HepG2 (cell line): ENCODE measurements around the gene TBC1D22A. TPM values are rescaled to one million over a fixed set of nuclear protein-coding genes. Genes with fewer than 3 reads are reported as not detected.

Experiments used
- ATAC-seq: fragments of 200-7000 bp; cut with Tn5 transposase; 3 replicates; pipeline ENCODE4 v1.9.1; 2020; ENCODE audit warnings: mild to moderate bottlenecking, moderate library complexity
- BruUV-seq: library from RNA; stranded (reverse); fragments of 400-500 nt; replicated peaks from 2 replicates; lab custom pipeline; 2021; lab: Mats Ljungman, UMichigan
- CTCF ChIA-PET: fragments of 300-600 bp; formaldehyde crosslinking; extraction: SDS; loops from one replicate; lab custom pipeline; 2021; ENCODE audit warnings: low total read pairs, inconsistent platforms, low intra/inter-chr PET ratio; lab: Yijun Ruan, JAX
- POLR2A ChIA-PET: fragments of 350-600 bp; sonication (Branson Sonifier 250); formaldehyde crosslinking; loops from one replicate; lab custom pipeline; 2020; ENCODE audit warnings: antibody characterized with exemption, inconsistent platforms; lab: Yijun Ruan, JAX
- DNase-seq: peaks from one replicate; pipeline ENCODE4 v3.0.0-alpha.2; 2015; ENCODE audit warnings: low spot score
- FAIRE-seq: peaks from 3 replicates; lab custom pipeline; 2011; peaks lifted over from hg19 to GRCh38; lab: Jason Lieb, UNC
- H2AFZ ChIP-seq: one replicate; pipeline ENCODE4 v1.6.1; 2011; ENCODE audit warnings: low read length, inconsistent platforms
- H3K27ac ChIP-seq: fragments of 300-600 bp; 3 replicates; pipeline ENCODE4 v1.8.0; 2011; ENCODE audit warnings: mixed run types, mild to moderate bottlenecking, mixed read lengths, low read length, inconsistent platforms; ENCODE audit not compliant: insufficient read depth; ENCODE audit errors: extremely low read length
- H3K27me3 ChIP-seq, 2 experiments: fragments of 200-600 bp in 1 of 2; 2 replicates in 1 of 2; 3 replicates in 1 of 2; pipeline versions ENCODE4 v1.6.0 to v1.8.0; 2011; ENCODE audit warnings: low read length in 2 of 2, mild to moderate bottlenecking in 2 of 2, moderate library complexity in 2 of 2, inconsistent platforms in 1 of 2; ENCODE audit not compliant: insufficient read depth in 2 of 2, control insufficient read depth in 1 of 2
- H3K36me3 ChIP-seq, 2 experiments: fragments of 200-600 bp in 1 of 2; replicated peaks in 1 of 2; 2 replicates in 1 of 2; 3 replicates in 1 of 2; pipeline versions ENCODE4 v1.5.1 to v1.8.0; 2011; ENCODE audit warnings: low read length in 2 of 2, inconsistent platforms in 1 of 2; ENCODE audit not compliant: insufficient read depth in 2 of 2, control insufficient read depth in 1 of 2
- H3K4me1 ChIP-seq: 2 replicates; pipeline ENCODE4 v1.5.1; 2012; ENCODE audit warnings: low read length, inconsistent platforms; ENCODE audit not compliant: insufficient read depth
- H3K4me2 ChIP-seq: 2 replicates; pipeline ENCODE4 v1.6.0; 2011; ENCODE audit warnings: low read depth, low read length, inconsistent platforms
- H3K4me3 ChIP-seq, 3 experiments: fragments of 200-600 bp in 1 of 3; sonication (generic), shearing (Covaris generic) in 1 of 3; replicated peaks in 1 of 3; 2 replicates each; pipeline ENCODE4 v1.5.1; 2011 to 2016; ENCODE audit warnings: low read length in 3 of 3, inconsistent platforms in 2 of 3, low read depth in 2 of 3, mild to moderate bottlenecking in 2 of 3, control low read depth in 1 of 3, mixed read lengths in 1 of 3; ENCODE audit not compliant: insufficient read depth in 1 of 3
- H3K79me2 ChIP-seq: one replicate; pipeline ENCODE4 v1.6.1; 2011; ENCODE audit warnings: low read length, inconsistent platforms; ENCODE audit not compliant: insufficient read depth
- H3K9ac ChIP-seq: 2 replicates; pipeline ENCODE4 v1.6.0; 2011; ENCODE audit warnings: mild to moderate bottlenecking, low read depth, low read length, inconsistent platforms; ENCODE audit not compliant: insufficient read depth
- H3K9me3 ChIP-seq: 2 replicates; pipeline ENCODE4 v1.5.1; 2012; ENCODE audit warnings: mild to moderate bottlenecking, low read length
- H4K20me1 ChIP-seq: 2 replicates; pipeline ENCODE4 v1.6.0; 2011; ENCODE audit warnings: inconsistent platforms, mild to moderate bottlenecking, low read length, moderate library complexity; ENCODE audit not compliant: insufficient read depth
- ATAD3A ChIP-seq: sonication (generic); formaldehyde crosslinking; IDR thresholded peaks from 2 replicates; pipeline ENCODE4 v1.4.0; 2020; ENCODE audit warnings: missing genetic modification reagents
- HCFC1 ChIP-seq: fragments of 150-350 bp; IDR thresholded peaks from 2 replicates; pipeline ENCODE4 v1.6.1; 2014; ENCODE audit warnings: low read depth, low read length
- HES4 ChIP-seq: sonication (generic); formaldehyde crosslinking; IDR thresholded peaks from 2 replicates; pipeline ENCODE4 v1.9.0; 2021; ENCODE audit warnings: mild to moderate bottlenecking, missing genetic modification reagents, borderline replicate concordance
- MYNN ChIP-seq: sonication (generic); formaldehyde crosslinking; IDR thresholded peaks from 2 replicates; pipeline ENCODE4 v1.4.0; 2020; ENCODE audit warnings: mild to moderate bottlenecking, low read depth, missing genetic modification reagents
- RFX1 ChIP-seq: fragments of 450-650 bp; IDR thresholded peaks from 2 replicates; pipeline ENCODE4 v1.6.1; 2017
- SRSF9 ChIP-seq: fragments of 200-400 bp; formaldehyde crosslinking; IDR thresholded peaks from 2 replicates; pipeline ENCODE4 v1.6.1; 2018; ENCODE audit warnings: borderline replicate concordance, mild to moderate bottlenecking, low read depth, low read length; ENCODE audit not compliant: insufficient read depth, poor library complexity, severe bottlenecking
- TAF1 ChIP-seq: sonication (generic); formaldehyde crosslinking; IDR thresholded peaks from 2 replicates; pipeline ENCODE4 v1.4.0; 2020; ENCODE audit warnings: missing genetic modification reagents
- U2AF1 ChIP-seq: fragments of 200-400 bp; formaldehyde crosslinking; optimal IDR thresholded peaks from 2 replicates; pipeline ENCODE3; 2017; ENCODE audit warnings: mild to moderate bottlenecking, low read depth, low read length
- ZBTB2 ChIP-seq: sonication (generic); formaldehyde crosslinking; IDR thresholded peaks from 2 replicates; pipeline ENCODE4 v1.8.0; 2022; ENCODE audit warnings: low read depth, missing genetic modification reagents
- ZBTB4 ChIP-seq: sonication (generic); formaldehyde crosslinking; IDR thresholded peaks from 2 replicates; pipeline ENCODE4 v1.4.0; 2020; ENCODE audit warnings: missing genetic modification reagents, mild to moderate bottlenecking, borderline replicate concordance
- ZNF10 ChIP-seq: sonication (generic); formaldehyde crosslinking; IDR thresholded peaks from 2 replicates; pipeline ENCODE4 v1.4.0; 2020; ENCODE audit warnings: mild to moderate bottlenecking, low read depth, missing genetic modification reagents, borderline replicate concordance
- ZNF383 ChIP-seq: sonication (generic); formaldehyde crosslinking; IDR thresholded peaks from 2 replicates; pipeline ENCODE4 v1.4.0; 2020; ENCODE audit warnings: missing genetic modification reagents, mild to moderate bottlenecking, borderline replicate concordance
- ZNF451 ChIP-seq: sonication (generic); formaldehyde crosslinking; IDR thresholded peaks from 2 replicates; pipeline ENCODE4 v1.5.0; 2020; ENCODE audit warnings: mild to moderate bottlenecking, missing genetic modification reagents
- ZNF672 ChIP-seq: sonication (generic); formaldehyde crosslinking; IDR thresholded peaks from 2 replicates; pipeline ENCODE4 v1.8.1; 2022; ENCODE audit warnings: missing genetic modification reagents
- ZNF687 ChIP-seq: sonication (generic); formaldehyde crosslinking; IDR thresholded peaks from 2 replicates; pipeline ENCODE4 v1.5.1; 2020; ENCODE audit warnings: mild to moderate bottlenecking, missing genetic modification reagents, moderate library complexity
- WGBS: methylation state at CpG from one replicate; pipeline ENCODE4 v1.1.6; 2017; ENCODE audit warnings: low lambda C conversion rate; 5-methylcytosine and 5-hydroxymethylcytosine counted together
- in situ Hi-C: cut with HindIII; loops from 2 replicates; pipeline ENCODE4 v1.10.0; 2017; ENCODE audit warnings: low pct_unique_long_range_greater_than_20kb; ENCODE audit not compliant: extremely low pct_ligation_motif_present
- intact Hi-C: fragments of 100-400 bp; cut with micrococcal nuclease; formaldehyde crosslinking; loops from one replicate; pipeline ENCODE4 v1.10.0; 2022; ENCODE audit not compliant: unreplicated experiment
- polyA plus RNA-seq, 8 experiments: library from polyadenylated mRNA; depleted of rRNA in 3 of 8; stranded (reverse) in 7 of 8; unstranded in 1 of 8; fragments of >200 nt; fragmentation: Illumina TruSeq in 4 of 8; extraction: Trizol in 4 of 8; gene quantifications; 2 replicates each; pipeline versions ENCODE4 v1.2.1 to v1.2.3, GENCODE V29; 2011 to 2016; ENCODE audit warnings: low read depth in 4 of 8, missing spikeins in 1 of 8, mixed read lengths in 1 of 8; ENCODE audit not compliant: insufficient read depth in 1 of 8
- total RNA-seq, 5 experiments: library from RNA; depleted of rRNA; stranded (reverse); fragments of >200 nt; fragmentation: Illumina TruSeq; extraction: Trizol; gene quantifications; 2 replicates each; pipeline ENCODE4 v1.2.3, GENCODE V29; 2016; ENCODE audit warnings: low read depth in 1 of 5

TBC1D22A gene
- total and polyA plus RNA-seq, 2 of the 13 experiments (the other 11 are each of a cell fraction or from before 2014, with no cell fraction given) = 17.3 to 18.0 TPM

DNA sequence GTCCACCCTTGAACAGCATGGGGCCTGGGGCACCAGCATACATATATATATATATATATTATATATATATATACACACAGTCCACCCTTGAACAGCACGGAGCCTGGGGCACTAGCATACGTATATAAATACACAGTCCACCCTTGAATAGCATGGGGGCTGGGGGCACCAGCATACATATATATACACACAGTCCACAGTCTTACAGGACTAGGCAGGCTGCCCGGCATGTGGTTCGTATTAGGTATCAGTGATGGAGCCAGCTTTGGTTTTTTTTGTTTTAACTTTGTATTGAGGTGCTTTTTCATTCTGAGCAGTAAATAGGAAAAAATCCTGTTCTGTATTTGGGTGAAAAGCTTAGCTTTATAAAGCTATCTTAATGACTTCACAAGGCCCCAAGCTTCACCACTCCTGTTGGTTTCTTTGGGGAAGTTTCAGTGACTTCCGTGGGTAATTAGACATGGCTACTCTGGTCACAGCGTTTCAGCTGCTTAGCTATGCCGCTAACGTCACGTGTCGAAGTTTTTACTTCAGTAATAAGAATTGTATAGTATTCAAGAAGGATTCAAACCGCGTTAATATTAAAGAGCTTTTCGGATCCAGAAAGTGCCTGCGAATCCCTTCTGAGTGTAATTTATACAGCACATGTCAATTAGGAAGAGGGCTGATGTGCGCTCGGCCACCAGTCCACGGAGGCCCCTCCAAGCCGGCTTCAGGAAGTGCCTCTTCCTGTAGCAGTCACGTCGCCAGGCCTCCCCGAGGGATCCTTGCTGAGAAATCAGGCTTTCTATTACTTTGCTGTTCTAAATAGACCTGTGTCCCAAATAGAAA is 179.7 kb downstream of the TBC1D22A start:
- BruUV-seq = no TSS peak
- Histone ChIP-seq H4K20me1 (no peaks in the 10 kb centered on the region), H3K27me3 (no peaks in the 10 kb centered on the region), H3K27ac (no peak overlapping the region), H3K79me2 (peaks cover 2% of the 10 kb centered on the region), H2AFZ (no peak overlapping the region), H3K36me3 (peaks cover 7 to 11% of the 10 kb centered on the region in 2 experiments; a peak in 3 of 5 replicates), H3K9me3 (no peaks in the 10 kb centered on the region), H3K4me3 (no peak overlapping the region), H3K9ac (no peak overlapping the region), H3K4me1 (peaks cover 12% of the 10 kb centered on the region), H3K4me2 (no peak overlapping the region)
- ChIA-PET CTCF (no interaction called here), POLR2A (no interaction called here)
- DNase-seq (no peak), ATAC-seq (no peak), FAIRE-seq (no peak)
- 94% methylated on average over 21 of the region's 21 CpGs for WGBS
- intact Hi-C loops (no loop called here), in situ Hi-C loops (no loop called here)
- TF ChIP-seq SRSF9 (no peak), ZNF383 (CRISPR knock-in tag) (no peak), HES4 (CRISPR knock-in tag) (no peak), RFX1 (no peak), ZNF451 (CRISPR knock-in tag) (no peak), HCFC1 (no peak), ZNF687 (CRISPR knock-in tag) (no peak), ZBTB4 (CRISPR knock-in tag) (no peak), ATAD3A (CRISPR knock-in tag) (no peak), MYNN (CRISPR knock-in tag) (no peak), TAF1 (no peak), ZNF672 (no peak), ZNF10 (no peak), ZBTB2 (CRISPR knock-in tag) (no peak), U2AF1 (no peak)
